ENCODE results near the gene NFATC1. TPM values are rescaled to one million over a fixed set of nuclear protein-coding genes. Genes with fewer than 3 reads are reported as not detected.

NFATC1 gene
- total RNA-seq, 3 donors from 2014 or later: 10.9 to 18.0 (median 12.9) TPM

GRCh38 chr18:79471046-79471445 is 75.3 kb downstream of the NFATC1 start:
- no peaks in the 10 kb centered on the region for H3K36me3 ChIP-seq
- H3K4me3 ChIP-seq: peak overlapping the region in 1 of 3 donors; percentile 41
- intact Hi-C loops (cut with DNase I; ENCODE audit: low total_unique reads): loop anchor here (10.0 kb wide), 1 partner anchor 66 kb away; no protein-coding TSS in a partner anchor
- peak in 1 of 2 donors; percentile 31 for DNase-seq (ENCODE audit: low spot score in 2 of 2)
- TF ChIP-seq, protein P1, sequence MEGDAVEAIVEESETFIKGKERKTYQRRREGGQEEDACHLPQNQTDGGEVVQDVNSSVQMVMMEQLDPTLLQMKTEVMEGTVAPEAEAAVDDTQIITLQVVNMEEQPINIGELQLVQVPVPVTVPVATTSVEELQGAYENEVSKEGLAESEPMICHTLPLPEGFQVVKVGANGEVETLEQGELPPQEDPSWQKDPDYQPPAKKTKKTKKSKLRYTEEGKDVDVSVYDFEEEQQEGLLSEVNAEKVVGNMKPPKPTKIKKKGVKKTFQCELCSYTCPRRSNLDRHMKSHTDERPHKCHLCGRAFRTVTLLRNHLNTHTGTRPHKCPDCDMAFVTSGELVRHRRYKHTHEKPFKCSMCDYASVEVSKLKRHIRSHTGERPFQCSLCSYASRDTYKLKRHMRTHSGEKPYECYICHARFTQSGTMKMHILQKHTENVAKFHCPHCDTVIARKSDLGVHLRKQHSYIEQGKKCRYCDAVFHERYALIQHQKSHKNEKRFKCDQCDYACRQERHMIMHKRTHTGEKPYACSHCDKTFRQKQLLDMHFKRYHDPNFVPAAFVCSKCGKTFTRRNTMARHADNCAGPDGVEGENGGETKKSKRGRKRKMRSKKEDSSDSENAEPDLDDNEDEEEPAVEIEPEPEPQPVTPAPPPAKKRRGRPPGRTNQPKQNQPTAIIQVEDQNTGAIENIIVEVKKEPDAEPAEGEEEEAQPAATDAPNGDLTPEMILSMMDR (IDR thresholded peaks at IDR 0.05): no peak
- TF ChIP-seq POLR2A (IDR thresholded peaks at IDR 0.05) (no peak), POLR2AphosphoS5 (IDR thresholded peaks at IDR 0.05) (no peak)
- no peaks in the 10 kb centered on the region for H3K27me3 ChIP-seq
- no peak overlapping the region for H3K27ac ChIP-seq
- no peaks in the 10 kb centered on the region for H3K4me1 ChIP-seq
- H3K9me3 ChIP-seq: no peaks in the 10 kb centered on the region

DNA sequence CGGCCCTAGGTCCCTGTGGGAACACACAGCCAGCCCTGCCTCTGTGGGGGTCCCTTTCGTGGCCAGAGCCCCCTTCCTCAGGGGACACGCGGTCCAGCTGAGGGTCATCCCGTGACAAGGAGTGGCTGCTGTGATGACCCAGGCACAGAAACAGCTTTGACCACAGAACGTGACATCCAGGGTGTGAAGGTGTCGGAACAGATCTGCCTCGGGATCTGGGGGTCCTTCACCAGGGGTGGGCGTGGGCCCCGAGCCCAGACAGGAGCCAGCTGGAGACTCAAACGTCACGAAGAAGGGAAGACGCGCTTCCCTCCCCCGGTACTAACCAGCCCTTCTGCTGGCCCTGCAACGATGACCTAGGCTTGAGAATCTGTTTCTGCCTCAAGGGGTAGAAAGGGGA is 75.9 kb downstream of the NFATC1 start:
- Histone ChIP-seq H3K27ac (no peak overlapping the region), H3K4me3 (no peak overlapping the region), H3K9me3 (no peaks in the 10 kb centered on the region), H3K4me1 (no peaks in the 10 kb centered on the region), H3K36me3 (no peaks in the 10 kb centered on the region), H3K27me3 (no peaks in the 10 kb centered on the region)
- intact Hi-C loops (cut with DNase I; ENCODE audit: low total_unique reads): loop anchor here (10.0 kb wide), 1 partner anchor 67 kb away; no protein-coding TSS in a partner anchor
- no peak for TF ChIP-seq POLR2A (IDR thresholded peaks at IDR 0.05)
- TF ChIP-seq, protein P1 (IDR thresholded peaks at IDR 0.05): no peak
- no peak for TF ChIP-seq POLR2AphosphoS5 (IDR thresholded peaks at IDR 0.05)
- no peak for DNase-seq (ENCODE audit: low spot score in 2 of 2)

DNA sequence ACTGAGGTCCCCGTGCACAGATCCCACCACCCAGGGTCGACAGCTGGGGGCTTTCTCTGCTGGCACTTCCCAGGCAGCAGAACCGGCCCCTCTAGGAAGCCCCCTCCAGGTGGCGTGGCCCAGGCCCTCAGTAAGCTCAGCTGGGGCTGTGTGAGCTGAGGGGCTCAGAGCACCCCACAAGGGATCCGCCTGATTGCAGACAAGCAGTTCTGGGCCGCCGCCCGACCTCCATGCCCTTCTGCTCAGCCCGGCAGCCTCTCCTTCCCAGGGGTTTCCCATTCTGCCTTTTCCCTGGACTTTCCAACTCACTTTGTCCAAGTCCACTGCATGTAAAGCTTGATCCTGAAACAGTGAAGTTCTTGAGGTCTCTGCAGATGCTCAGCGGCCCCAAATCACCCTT is 76.4 kb downstream of the NFATC1 start:
- no peak for TF ChIP-seq POLR2A (IDR thresholded peaks at IDR 0.05)
- TF ChIP-seq, protein P1 (IDR thresholded peaks at IDR 0.05): no peak
- TF ChIP-seq POLR2AphosphoS5 (IDR thresholded peaks at IDR 0.05): no peak
- no peaks in the 10 kb centered on the region for H3K4me1 ChIP-seq
- no peaks in the 10 kb centered on the region for H3K27me3 ChIP-seq
- H3K27ac ChIP-seq: no peak overlapping the region
- DNase-seq (ENCODE audit: low spot score in 2 of 2): no peak
- H3K9me3 ChIP-seq: no peaks in the 10 kb centered on the region
- H3K4me3 ChIP-seq: no peak overlapping the region
- intact Hi-C loops (cut with DNase I; ENCODE audit: low total_unique reads): loop anchor here (10.0 kb wide), 1 partner anchor 67 kb away; no protein-coding TSS in a partner anchor
- no peaks in the 10 kb centered on the region for H3K36me3 ChIP-seq

DNA sequence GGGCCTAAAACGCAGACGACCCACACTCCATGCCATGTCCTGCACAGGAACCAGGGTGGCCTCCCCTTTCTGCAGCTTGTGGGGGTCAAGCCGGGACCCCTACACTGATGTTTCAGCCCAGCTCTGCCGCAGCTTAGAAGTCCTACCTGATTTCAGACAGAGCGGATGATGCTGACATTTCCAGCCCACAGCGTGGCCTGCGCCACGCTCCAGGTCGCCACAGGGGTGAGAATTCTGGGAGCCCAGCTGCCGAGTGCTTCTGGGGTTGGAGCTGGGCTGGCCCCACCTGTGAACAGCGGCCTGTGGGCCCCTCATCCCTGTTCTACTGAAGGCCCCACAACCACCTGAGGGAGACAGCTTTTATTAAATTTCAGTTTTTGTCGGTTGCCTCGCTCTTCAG is 77.2 kb downstream of the NFATC1 start:
- Histone ChIP-seq H3K27me3 (no peaks in the 10 kb centered on the region), H3K9me3 (peaks cover 0 to 3% of the 10 kb centered on the region in 2 donors), H3K27ac (no peak overlapping the region), H3K36me3 (no peaks in the 10 kb centered on the region), H3K4me1 (no peaks in the 10 kb centered on the region), H3K4me3 (no peak overlapping the region)
- intact Hi-C loops (cut with DNase I; ENCODE audit: low total_unique reads): loop anchor here (10.0 kb wide), 1 partner anchor 68 kb away; no protein-coding TSS in a partner anchor
- TF ChIP-seq, protein P1 (IDR thresholded peaks at IDR 0.05): no peak
- no peak for TF ChIP-seq POLR2AphosphoS5 (IDR thresholded peaks at IDR 0.05)
- TF ChIP-seq POLR2A (IDR thresholded peaks at IDR 0.05): no peak
- DNase-seq (ENCODE audit: low spot score in 2 of 2): no peak

DNA sequence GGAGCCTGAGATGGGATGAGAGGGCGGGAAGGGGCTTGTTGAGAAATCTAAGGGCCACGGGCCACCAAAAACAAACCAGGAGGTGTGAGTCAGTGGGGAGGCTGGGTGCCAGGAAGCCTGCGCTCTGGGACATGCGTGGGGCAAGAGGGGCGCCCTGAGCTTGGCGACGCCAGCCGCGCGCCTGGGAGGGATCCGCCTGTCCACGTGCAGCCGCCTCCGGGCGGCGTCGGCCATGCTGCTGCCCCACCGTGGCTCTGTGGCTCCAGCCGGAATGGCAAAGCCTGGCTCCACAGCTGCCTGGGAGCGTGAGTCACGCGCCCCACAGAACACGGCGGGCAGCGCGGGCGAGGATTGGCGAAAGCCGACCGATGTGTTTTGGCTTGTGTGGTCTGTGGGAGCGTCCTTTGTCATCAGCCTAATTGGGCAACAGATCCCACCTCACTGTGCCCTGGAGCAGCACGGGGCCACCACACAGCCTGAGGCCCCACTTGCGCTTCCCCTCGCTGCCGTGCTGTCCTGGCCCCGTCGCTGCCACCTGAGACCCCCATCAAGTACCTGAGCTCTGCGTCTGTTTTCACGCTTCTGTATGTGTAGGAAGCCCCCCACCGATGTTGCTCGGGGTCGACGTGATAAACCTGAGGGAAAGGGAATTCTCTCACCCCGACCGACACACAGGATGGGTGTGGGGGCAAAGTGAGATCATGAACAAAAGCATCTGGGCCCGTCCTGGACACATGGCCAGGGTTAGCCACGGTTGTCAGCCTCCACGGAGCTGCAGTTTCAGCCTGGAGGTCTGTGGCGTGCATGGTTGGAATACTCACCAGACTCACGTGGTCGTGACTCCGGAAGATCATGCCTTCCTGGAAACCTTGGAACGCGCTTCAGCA is 80.5 kb downstream of the NFATC1 start:
- peaks cover 0 to 3% of the 10 kb centered on the region in 2 donors for H3K9me3 ChIP-seq
- peak in 1 of 2 donors; percentile 57 for DNase-seq (ENCODE audit: low spot score in 2 of 2)
- no peaks in the 10 kb centered on the region for H3K4me1 ChIP-seq
- intact Hi-C loops (cut with DNase I; ENCODE audit: low total_unique reads): loop anchor here (10.0 kb wide), 1 partner anchor 71 kb away; no protein-coding TSS in a partner anchor
- no peaks in the 10 kb centered on the region for H3K36me3 ChIP-seq
- TF ChIP-seq POLR2A (IDR thresholded peaks at IDR 0.05) (no peak), POLR2AphosphoS5 (IDR thresholded peaks at IDR 0.05) (no peak)
- TF ChIP-seq, protein P1 (IDR thresholded peaks at IDR 0.05): no peak
- H3K4me3 ChIP-seq: peak overlapping the region in 1 of 3 donors; percentile 5
- H3K27me3 ChIP-seq: no peaks in the 10 kb centered on the region
- H3K27ac ChIP-seq: peak overlapping the region; percentile 34 to 55
